ENCODE measurements around the gene EPC2.

GRCh38 chr2:148664229-148664628 lies 19.7 kb downstream of the EPC2 start:
- no peak for TF ChIP-seq SPI1 (IDR thresholded peaks at IDR 0.05; ENCODE audit: low read depth, low read length)
- TF ChIP-seq POLR2A (IDR thresholded peaks at IDR 0.05; ENCODE audit: low read depth, low read length), result no peak
- TF ChIP-seq TAF1 (IDR thresholded peaks at IDR 0.05; ENCODE audit: low read depth, low read length), result no peak
